Stimulated activated naive CD4-positive, alpha-beta T cell (primary cell): Measurements from ENCODE around the gene VWA3A.
"Not testable (repeated sequence)": the region's sequence is repeated elsewhere in the genome, so short reads cannot be mapped to it uniquely, and the experiment has no call there.

Experiments used
- DNase-seq, 6 experiments: peaks; one replicate each; lab custom pipeline; 2025; lab: John Stamatoyannopoulos, UW

The VWA3A gene

DNA sequence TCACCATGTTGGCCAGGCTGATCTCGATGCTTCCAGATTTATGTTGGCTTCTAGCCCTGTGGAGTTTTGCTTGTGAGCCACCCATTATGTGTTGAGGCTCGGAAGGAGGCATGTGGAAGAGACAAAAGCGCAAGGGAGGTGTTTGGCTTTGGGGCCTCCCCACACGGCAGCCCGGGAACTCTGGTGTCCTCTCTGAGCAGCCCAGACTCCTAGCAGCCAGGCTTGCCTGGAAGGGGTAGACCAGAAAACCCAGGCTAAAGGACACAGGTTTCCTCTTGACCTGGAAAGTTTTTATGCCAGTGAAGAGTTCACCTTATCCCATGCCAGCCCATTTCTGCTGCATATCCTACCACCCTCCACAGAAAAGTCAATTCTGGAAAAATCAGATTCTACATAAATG lies 91.0 kb downstream of the VWA3A start:
- no peak for DNase-seq

DNA sequence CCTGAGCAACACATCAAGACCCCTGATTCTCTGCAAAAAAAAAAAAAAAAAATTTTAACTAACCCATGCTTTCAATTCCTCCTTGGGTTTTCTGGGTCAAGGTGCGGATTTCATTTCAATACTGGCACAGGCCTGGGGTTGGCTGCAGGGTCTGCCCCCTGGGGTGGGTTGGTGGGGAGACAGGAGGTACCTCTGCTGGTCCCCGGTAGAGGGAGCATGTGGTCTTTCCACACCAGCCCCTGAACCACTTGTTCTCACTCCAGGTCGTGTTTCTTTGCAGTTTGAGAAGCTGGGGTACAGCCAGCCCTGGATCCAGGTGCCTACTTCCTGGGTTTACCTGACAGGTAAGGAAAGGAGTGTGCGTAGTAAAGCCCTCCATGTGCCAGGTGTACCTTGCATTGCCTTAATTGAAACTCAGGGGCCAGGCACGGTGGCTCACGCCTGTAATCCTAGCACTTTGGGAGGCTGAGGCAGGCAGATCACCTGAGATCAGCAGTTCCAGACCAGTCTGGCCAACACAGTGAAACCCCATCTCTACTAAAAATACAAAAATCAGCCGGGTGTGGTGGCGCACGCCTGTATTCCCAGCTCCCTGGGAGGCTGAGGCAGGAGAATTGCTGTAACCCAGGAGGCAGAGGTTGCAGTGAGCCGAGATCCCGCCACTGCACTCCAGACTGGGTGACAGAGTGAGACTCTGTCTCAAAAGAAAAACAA lies 91.7 kb downstream of the VWA3A start:
- peak in 3 of 6 experiments; percentile 4 to 16 (median 14) for DNase-seq

DNA sequence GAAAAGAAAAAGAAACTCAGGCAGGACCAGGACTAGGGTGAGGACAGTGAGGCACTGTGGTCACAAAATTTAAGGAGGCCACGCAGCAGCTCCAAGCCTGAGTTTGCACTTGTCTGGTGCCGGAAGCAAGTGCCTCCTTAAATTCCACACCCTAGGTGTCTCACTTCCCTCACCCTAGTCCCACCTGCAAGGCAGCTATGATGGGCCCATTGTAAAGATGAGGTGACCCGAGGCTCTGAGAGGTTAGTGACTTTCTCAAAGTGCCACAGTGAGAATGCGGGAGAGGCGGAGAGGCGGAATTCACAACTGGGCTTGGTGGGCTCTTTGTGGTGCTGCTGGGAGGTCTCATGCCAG lies 92.3 kb downstream of the VWA3A start:
- no peak for DNase-seq

DNA sequence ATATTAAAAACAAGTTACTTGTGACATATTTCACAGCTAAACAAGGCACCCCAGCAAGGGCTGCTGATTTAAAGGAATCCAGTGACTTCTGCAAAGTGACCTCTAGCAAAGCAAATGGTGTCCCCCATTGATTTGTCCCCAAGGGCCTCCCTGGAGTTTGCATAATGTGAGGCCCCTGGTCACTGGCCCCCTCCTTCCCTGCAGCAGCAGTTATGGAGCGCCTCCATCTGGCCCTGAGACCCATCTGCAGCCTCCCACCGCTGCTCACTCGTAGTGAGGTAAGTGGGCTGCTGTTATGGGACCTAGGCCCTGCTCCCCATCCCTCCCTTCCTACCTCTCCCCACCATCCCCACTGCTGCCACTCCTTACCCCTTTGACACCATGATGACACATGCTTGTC lies 94.2 kb downstream of the VWA3A start:
- no peak for DNase-seq

DNA sequence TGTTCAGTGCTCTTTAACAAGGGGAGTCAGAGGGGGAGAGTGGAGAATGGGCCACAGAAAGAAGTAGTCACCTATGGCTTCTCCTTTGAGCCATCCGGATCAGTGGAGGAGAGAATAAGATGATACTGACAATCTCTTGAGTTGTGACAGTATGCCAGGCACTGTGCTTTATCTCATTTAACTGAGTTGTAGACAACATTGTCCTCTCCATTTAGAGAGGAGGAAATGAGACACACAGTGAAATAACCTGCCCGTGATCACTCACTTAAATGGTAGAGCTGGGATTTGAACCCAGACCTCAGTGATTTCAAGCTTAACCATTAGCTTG lies 95.9 kb downstream of the VWA3A start:
- no peak for DNase-seq

DNA sequence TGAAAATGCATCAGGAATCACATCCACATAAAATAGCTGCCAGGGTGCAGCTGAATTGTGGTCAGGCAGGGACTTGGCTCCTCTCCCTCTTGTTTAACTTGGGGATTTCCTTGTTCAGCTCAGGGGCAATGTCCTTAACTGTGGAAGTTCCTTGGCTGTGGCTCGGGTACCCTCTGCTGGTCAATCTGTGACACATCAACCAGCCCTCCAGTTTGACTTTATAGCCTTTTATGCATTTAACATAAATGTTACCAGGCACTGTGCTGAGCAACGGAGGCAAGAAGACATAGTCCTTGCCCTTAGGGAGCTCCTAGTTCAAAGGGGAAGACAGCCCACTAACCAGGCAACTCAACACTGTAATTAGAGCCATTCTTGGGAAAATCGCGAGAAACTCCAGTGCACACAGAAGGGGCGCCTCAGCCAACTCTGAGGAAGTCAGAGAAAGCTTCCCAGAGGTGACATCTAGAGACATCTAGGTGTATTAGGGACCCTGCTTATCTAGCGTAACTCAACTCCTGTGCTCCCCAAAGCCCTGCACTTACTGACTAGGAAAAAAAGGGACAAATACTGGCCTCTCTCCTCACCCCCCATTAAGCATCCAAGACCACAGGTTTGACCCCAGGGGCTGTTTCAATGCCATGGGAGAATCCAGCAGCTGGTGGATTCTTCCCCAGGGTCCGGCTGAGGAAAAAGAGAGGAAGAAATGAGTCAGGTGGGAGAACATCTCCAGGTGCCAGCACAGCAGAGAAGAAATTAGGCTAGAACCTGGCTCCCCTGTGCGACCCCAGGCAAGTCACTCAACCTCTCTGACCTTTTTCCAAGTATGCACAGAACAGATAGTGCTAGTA lies 96.5 kb downstream of the VWA3A start:
- peak; percentile 21 to 76 (median 64) for DNase-seq

DNA sequence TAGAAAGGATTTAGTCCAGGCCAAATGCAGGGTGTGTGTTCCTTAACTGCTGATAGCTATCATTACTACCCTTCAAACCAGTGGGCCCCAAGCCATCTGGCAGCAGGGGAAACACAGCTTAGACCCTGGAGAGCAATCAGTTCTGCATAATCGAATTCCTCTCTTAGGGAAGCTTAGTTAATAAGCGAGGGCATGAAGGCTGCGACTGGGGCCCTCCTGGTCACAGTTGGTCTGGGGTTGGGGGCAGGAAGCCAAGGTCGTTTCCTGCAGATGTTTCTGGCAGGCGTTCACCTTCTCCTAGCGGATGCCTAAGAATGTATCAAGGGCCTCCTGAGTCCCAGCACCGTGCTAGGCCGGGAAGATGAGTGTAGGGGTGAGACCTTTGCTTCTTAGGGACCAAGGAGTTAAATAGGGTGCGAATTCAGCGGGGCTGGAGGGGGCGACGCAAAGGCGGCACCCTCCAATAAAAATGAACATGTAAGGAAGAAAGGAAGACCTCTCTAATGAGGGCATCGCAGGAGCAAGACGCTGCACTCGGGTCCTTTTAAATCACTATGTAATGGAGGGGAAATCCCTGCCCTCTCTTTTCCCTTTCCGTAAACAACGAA lies 97.2 kb downstream of the VWA3A start:
- peak in 1 of 6 experiments; percentile 45 for DNase-seq

DNA sequence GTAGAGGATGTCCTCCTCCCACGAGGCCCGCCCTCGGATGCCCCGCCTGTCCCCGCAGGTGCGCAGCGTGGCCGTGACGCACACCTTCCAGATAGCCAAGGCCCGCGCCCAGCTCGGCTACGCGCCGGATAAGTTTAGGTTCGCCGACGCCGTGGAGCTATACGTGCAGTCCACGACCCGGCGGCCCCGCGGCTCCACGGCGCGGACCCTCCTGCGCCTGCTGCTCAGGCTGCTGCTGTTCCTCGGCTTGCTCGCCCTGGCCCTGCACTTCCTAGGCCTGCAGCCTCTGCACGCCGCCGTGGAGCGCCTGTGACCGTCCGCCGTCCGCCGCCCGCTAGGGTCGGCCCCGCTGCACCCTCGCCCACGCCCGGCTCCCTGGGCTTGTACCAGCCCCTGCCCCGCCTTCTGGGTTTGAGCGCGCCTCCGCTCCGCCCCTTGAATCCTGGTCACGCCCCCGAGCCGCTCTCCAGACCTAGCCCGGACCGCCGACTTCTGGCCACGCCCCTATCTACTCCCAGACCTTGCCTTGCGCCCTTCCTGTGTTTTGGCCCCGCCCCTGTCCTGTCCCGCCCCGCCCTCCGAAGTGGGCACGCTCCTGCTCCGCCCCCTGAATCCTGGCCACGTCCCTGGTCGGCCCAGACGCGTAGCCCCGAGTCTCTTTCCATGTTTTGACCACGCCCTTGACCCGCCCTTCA lies 97.9 kb downstream of the VWA3A start:
- peak; percentile 93 to 100 (median 96) for DNase-seq

DNA sequence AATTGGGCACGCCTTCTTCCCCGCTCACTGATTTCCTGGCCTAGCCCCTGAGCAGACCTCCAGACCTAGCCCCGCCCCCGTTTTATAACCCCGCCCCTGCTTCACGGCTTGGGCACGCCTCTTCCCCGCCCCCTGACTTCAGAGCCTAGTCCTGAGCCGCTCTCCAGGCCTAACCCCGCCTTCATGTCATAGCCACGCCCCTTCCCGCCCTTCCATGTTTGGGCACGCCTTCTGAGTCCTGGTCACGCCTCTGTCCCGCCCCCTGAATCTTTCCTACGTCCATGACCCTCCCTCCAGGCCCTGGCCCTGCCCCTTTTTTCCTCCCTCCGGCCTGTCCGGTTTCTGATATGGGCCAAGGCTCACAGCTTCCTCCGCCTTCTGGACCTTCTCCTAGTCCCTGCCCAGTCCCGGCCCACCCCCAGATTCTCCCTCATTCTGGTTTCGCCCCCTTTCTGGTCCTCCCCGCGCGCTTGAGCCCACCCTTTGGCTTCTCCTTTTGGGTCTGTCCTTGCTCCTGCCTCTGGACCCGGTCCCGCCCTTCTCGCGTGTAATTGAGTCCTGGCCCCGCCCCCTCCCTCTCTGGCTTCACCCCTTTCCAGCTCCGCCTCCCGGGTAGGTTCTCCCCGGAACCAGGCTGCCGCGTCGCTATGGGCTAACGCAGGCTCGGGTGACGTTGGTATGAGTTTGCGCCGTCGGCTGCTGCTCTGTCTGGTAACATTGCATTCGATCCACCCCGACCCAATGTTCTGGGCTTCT lies 98.6 kb downstream of the VWA3A start:
- peak; percentile 98 to 100 (median 99) for DNase-seq

DNA sequence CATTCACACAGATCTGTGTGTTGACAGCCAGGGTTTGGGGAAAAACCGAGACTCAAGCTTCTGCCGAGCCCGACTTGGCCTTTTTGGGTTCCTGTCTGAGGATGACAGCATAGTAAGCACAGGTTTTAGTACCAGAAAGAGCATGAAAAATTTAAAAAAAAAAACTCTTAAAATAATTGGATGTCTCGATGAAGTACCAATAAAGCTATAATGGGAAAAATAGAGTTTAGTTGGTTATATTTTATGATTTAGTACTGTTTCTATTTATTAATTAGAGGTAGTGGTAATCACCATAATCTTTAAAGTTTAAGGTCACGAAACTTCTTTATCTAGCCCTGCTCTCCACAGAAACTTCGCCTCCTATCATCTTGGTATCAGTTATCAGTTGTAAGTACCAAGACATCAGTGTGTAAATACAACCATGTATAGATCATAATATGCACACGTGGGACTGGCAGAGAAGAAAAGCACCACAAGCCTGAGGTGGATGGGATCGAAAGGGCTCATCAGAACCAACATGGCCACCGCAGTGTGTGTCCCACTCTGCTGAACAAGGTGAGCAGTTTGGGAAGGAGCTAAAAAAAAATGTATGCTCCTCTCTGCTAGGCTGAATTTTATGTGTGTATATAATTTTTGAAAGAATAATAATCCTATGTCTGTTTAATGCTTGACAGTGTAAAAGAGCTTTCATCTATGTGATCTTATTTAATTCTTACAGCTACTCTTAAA lies 99.4 kb downstream of the VWA3A start:
- DNase-seq, result peak in 4 of 6 experiments; percentile 22 to 61 (median 28)

DNA sequence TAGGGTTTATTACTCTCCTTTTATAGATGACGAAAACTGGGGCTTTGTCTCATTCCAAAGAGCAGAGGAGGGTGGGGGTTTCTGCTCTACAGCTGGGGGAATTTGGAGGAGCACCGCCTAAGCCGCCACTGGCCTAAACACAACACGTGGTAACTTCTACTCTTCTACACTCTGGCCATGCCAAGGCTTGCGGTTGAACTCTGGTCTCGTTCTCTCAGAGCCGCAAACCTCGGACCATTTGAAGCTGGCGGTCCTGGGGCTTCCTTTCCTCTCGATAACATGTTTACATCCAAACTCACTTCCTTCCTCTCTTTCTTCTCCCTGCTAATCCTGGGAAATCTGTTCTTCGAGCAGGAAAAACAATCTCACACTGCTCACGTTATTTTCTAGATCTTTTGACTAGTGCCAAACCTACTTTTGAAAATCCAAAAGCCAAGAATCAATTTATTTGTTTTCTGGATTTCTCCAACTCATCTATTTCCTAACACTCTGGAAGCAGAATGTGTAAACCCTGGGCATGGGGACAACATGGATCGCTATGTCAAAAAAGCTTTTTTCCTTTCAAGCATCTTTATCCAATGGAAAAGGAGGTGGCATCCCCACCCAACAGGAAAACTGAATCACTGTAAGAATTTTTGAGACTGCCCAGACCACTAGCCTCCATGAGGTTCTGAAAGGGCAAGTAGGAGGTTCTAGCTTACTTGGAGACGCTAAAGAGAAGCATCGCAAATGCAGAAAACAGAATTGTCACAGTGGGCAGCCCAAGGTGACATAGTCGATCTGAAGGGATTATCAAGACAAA lies 100.1 kb downstream of the VWA3A start:
- DNase-seq, result peak; percentile 74 to 83 (median 80)

DNA sequence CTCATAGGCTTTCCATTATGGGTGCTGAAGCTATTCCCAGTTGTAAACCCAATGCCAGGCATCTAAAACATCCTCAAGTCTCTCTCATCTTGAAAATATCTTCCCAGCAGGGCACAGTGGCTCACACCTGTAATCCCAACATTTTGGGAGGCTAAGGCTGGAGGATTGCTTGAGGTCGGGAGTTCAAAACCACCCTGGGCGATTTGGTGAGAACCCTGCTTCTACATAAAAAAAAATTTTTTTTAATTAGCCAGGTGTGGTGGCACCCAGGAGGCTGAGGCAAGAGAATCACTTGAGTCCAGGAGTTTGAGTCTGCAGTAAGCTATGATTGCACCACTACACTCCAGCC lies 100.7 kb downstream of the VWA3A start:
- no peak for DNase-seq

DNA sequence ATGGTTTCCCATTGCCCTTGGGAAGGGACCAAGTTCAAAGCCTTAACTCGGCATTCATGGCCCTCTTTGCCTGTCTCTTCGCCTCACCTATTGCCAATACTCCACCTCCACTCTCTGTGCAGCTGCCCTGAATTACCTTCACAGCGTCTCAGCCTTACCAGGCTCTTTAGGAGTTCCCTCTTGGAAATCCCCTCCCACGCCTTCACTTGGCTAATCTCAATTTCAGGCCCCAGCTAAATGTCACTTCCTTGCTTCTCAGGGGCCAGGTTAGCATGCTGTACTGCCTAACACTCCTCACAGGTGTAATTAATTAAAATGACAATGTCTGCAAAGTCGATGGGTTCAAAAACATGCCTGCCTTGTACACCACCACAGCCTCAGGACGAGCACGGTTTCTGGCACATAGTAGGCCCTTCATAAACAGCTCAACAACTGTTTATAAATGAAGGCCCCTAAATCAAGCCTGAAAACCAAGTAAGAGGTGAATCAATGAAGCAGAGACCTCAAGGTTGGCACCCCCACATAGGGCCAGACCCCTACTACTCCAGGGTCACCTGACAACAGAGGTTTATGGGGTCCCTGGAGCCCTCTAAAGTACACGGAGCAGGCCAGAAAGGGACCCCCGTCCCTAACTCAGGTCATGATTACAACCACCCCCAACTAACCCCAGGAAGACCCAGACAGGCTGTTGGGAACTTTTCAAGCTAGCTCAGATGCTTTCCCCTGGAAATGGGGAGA lies 102.5 kb downstream of the VWA3A start:
- peak in 3 of 6 experiments; percentile 15 to 43 (median 41) for DNase-seq

DNA sequence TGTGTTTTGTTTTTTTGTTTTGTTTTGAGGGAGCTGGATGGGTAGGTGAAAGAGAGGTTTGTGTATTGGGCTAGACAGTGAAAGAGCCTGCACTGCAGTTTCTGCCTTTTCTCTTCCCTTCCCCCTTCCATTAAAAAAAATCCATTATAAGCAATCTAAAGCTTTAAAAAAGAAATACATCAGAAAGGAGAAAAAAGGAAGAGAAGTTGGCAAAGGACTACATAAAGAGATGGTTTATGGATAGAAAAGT lies 103.0 kb downstream of the VWA3A start:
- no peak for DNase-seq

DNA sequence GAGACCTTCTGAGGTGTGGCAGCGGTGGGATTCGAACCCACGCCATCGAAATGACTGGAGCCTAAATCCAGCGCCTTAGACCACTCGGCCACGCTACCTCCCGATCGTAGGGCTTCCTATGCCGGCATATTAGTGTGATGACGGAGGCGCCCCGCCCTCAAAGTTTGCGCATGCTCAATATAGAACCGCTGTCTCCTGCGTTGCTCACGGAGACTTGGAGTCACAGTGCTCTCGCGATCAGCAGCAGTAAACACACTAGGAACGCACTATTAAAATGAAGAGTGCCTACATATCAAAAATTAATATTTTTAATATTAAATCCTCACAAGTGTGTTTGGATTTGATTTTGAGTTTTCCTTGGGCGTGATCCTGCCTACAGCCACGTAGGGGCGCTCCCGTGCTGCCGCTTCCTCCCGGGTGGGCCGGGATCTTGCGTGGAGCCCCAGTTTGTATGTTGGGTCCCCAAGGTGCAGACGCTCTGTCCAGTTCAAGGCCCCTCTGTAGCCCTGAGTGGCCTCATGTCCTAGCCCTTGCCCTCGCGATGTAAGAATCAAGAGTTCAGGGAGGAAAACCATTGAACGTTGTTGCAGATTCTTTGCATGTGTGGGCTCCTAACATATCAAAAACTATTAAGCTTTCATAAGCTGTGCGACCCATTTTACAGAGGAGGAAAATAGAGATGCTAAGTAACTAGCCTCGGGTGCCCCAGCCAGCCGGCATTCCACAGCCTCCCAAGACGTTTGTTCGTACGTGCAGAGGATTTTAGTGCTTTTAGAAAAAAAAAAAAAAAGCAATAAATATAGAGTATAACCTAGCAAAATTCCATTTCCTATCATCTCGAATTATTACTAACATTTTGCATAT lies 103.6 kb downstream of the VWA3A start:
- DNase-seq, result peak; percentile 81 to 94 (median 87)

DNA sequence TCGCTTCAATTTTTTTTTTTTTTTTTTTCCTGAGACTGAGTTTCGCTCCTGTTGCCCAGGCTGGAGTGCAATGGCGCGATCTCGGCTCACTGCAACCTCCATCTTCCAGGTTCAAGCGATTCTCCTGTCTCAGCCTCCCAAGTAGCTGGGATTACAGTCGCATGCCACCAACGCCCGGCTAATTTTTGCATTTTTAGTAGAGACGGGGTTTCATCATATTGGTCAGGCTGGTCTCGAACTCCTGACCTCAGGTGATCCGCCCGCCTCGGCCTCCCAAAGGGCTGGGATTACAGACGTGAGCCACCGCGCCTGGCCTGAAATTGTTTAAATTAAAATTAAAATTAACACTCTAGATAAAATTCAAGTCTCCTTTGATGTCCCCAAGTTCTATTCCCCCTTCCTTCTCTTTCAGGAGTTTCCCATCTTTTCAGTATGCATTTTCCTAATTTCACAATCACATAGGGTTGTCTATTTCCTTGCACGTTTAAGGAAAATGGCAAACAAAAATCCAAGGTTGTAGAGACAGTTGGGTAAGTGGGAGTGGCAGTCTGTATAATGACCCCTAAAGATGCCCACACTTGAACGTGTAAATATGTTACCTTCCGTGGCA lies 104.3 kb downstream of the VWA3A start:
- DNase-seq, result not testable (repeated sequence)

DNA sequence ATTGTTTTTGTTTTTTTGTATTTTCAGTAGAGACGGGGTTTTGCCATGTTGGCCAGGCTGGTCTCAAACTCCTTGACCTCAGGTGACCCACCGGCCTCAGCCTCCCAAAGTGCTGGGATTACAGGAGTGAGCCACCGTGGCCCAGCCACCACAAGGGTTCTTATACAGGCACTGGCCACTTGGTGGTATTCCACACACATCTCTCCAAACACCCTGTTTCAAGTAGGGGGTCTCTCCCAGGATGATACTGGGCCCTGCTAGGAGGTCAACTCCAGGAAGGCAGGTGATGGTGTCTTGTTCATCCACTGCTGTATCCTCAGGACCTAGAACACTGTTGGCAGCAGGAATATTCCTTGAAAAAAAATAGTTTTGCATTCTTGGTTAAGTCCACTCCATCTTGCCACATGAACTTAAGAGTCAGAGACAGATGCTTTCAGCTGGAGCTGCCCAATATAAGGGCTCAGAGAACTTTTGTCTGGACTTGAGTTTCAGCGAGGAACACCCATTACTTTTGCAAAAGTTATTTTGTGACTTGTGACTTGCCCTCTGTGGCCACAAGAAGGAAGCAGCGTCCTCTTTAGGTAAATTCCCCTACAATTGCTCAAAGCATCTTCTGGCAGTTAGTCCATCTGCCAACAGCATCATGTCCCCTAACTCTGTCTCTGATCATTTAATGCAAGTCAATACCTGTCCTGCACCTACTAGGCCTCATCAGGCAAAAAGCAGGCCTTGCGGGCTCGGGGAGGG lies 106.4 kb downstream of the VWA3A start:
- no peak for DNase-seq

DNA sequence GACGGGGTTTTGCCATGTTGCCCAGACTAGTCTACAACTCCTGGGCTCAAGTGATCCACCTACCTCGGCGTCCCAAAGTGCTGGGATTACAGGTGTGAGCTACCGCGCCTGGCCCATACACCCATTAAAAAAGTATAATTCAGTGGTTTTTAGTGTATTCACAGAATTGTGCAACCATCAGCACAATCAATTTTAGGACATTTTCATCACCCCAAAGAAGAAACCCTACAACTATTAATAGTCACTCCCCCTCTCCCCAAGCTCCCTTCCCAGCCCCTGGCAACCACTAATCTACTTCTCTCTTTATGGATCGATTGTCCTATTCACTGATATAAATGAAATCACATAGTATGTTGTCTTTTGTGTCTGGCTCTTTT lies 109.9 kb downstream of the VWA3A start:
- no peak for DNase-seq
